Skeletal muscle cell (primary cell): ENCODE results near the gene GBP2.

Experiments
- DNase-seq: peaks from one replicate; pipeline ENCODE4 v3.0.0-alpha.2; 2010; ENCODE audit warnings: low read depth
- H3K4me3 ChIP-seq: 2 replicates; pipeline ENCODE4 v1.5.1; 2011; ENCODE audit warnings: low read depth, mild to moderate bottlenecking, control low read depth, low read length, moderate library complexity

GBP2 gene

GRCh38 chr1:89070509-89070908 lies 55.4 kb downstream of the GBP2 start:
- DNase-seq = no peak
- no peak overlapping the region for H3K4me3 ChIP-seq

- peak overlapping the region; percentile 17 for H3K4me3 ChIP-seq
- DNase-seq = no peak
Measured at GRCh38 chr1:89069951-89070350, 56.0 kb downstream of the GBP2 start.

GRCh38 chr1:89068291-89068690 lies 57.6 kb downstream of the GBP2 start:
- DNase-seq = peak; percentile 31
- H3K4me3 ChIP-seq = no peak overlapping the region

GRCh38 chr1:89065079-89065868 lies 60.6 kb downstream of the GBP2 start, which contains the start of gene GBP1:
Gene GBP1 (minus strand): TSS chr1:89065208. CDS start chr1:89063234, 1,974 bp downstream.
- peak within 1 kb of the TSS; percentile 51 for H3K4me3 ChIP-seq
- peak; percentile 69 for DNase-seq

- DNase-seq = no peak
- H3K4me3 ChIP-seq = peak overlapping the region; percentile 51
Measured at GRCh38 chr1:89064632-89065031, 61.3 kb downstream of the GBP2 start.

GRCh38 chr1:89063094-89063493 lies 62.8 kb downstream of the GBP2 start:
- no peak for DNase-seq
- H3K4me3 ChIP-seq = no peak overlapping the region

GRCh38 chr1:89060091-89060490 lies 65.8 kb downstream of the GBP2 start:
- DNase-seq = no peak
- H3K4me3 ChIP-seq = no peak overlapping the region
